Measurements from ENCODE around the gene IFT122. TPM values are rescaled to one million over a fixed set of nuclear protein-coding genes. Genes with fewer than 3 reads are reported as not detected.

Gene IFT122
- total RNA-seq, 1 experiment from 2014 or later: 20.5 TPM

DNA sequence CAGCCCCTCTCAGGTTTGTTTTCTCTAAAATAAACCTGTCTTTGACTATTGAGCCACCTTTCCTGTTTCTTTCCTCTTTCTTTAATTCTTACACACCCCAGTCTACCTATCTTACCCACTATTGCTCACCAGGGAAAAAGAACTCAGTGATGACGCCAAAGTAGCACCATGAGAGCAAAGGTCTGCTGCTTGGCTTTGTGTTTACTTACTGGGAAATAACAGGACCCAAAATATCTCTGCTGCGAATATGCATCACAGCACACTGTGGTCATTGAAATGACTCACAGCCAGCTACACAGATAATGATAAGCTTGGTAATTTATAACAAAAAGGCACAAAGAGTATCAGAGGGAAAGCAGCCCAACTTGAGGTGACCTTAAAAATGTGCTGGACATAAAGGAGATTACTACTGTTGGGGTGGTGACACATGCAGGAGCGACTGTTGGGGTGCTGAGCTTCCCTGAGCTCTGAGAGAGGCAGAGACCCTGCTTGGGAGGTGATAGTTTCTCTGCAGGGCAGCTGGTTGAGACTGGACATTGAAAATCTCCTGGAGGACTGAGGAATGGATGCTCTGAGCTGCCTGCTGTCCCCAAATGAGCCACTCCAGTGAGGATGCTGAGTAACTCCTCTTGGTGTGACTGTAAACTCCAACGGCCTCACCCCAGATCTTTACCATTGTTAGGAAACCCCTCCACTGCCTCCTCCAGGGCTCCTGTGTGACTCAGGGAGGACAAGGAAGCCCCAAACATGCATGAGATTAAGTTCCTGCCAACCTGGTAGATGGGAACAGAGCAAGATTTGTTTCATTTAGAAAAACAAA lies 26.1 kb upstream of the IFT122 start:
- peak; percentile 72 for DNase-seq (ENCODE audit: low read depth)

GRCh38 chr3:129415378-129415777 lies 24.6 kb upstream of the IFT122 start:
- DNase-seq (ENCODE audit: low read depth): no peak

DNA sequence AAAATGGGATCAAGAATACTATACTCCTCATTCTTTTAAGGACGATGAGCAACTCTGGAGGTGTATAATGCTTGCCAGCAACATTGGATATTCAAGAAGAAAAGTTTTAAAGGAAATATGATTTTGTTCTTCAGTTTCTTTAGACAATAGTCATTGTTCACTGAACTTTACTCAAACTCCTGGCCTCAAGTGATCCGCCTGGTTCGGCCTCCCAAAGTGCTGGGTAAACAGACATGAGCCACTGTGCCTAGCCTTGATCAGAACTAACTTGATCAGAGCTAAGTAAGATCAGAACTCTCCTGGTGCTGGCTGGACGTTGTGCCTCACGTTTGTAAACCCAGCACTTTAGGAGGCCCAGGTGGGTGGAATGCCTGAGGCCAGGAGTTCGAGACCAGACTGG lies 24.2 kb upstream of the IFT122 start:
- no peak for DNase-seq (ENCODE audit: low read depth)

GRCh38 chr3:129416415-129416814 lies 23.6 kb upstream of the IFT122 start:
- no peak for DNase-seq (ENCODE audit: low read depth)

- peak; percentile 51 for DNase-seq (ENCODE audit: low read depth)
Observed at GRCh38 chr3:129417326-129417725, 22.7 kb upstream of the IFT122 start.

DNA sequence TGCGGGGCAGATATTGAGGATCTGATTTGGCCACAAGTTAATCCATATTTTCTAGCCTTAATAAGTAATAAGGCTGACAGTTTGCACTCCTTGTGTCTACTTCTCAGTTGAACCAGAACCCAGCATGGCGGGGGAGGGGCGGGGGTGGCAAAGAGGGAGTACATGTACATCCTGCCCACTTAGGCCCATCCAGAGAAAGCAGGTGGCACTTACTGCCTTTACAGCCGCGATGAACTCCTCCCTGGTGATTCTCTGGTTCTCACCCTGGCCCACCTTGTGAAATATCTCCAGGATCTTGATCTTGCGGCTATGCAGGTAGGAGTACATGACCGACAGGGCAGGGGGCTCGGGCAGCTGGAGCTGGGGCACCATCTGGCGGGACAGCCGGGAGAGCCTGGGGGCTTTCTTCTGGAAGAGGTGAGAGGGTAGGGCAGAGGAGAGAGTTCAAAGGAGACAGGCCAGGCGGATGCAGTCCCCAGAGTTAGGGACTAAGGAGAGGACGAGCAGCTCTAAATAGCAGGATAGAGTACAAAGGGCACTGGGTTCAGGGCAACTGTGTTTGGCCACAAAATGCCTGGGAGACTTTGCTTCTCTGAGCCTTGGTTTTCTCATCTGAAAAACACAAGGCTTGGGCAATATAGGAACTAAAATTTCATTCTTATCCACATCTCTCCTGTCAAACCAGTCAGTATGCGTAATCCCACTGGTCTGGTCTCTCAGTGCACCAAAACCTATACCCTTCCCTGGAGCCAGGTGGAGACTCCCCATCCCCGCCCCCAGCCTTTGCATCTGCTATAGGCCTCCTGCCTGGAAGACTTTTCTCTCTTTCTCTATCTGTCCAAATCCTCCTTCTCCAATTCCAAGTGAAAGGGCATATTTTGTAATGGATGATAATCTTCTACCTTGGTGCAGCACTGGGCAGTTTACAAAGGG lies 21.7 kb upstream of the IFT122 start:
- DNase-seq (ENCODE audit: low read depth): no peak

- DNase-seq (ENCODE audit: low read depth): no peak
Observed at GRCh38 chr3:129419476-129419875, 20.5 kb upstream of the IFT122 start.

DNA sequence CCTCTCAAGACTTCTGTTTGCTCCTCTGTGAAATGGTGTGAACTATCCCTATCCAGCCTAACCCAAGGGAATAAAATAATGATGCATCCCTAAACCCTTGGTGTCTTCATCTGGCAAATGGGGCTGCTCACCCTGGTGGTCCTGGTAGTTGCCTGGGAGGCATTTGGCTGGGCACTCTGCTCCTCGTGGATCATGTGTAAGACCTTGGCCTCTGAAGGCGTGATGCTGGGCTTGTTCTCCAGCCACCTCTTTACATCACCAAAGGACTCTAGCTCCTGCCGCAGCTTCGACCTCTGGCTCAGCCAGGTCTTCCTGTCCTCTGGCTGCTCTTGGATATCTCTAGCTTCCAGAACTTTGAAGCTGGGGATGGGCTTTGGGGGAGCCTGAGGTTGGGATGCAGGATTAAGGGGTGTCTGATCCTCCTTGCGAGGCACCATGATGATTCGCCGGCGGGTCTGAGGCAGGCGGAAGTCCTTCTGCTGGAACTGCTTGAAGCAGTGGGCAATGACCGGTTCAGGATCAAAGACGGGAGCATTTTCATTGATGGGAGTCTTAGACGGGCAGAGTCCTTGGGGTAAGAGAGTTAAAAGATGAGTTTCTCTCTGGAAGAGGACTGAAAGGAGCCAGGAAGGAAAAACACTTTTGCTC lies 18.7 kb upstream of the IFT122 start:
- DNase-seq (ENCODE audit: low read depth): no peak

DNA sequence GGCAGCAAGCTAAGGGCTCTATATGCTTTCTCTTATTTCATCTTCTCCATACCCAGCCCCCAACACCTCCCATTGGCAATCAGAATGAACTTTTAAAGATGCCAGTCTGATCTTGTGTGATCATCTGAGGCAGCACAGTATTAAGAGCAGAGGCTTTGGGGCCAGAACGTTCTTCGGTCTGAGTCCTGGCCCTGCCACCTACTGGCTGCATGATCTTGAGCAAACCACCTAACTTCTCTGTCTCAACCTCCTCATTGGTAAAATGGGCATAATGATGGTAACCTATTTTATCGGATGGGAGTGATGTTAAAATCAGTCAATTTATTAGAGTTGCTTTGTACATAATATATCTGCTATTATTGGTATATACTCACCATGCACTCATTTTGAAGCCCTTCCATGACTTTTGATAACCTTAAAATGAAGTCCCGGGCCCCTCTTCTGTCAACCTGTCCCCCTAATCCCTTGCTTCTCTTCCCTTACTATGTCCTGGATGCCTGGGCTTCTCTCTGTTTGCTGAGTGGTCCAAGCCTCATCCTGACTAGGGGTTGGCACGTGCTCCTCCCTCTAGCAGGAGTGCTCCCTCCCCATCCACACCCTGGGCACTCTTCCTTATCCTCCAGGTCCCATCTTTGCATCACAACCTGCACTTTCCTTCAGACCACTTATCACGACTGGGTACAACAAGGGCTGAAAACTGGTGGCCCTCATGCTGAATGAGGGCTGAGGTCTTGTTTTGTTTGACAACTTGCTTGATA lies 17.9 kb upstream of the IFT122 start:
- DNase-seq (ENCODE audit: low read depth): no peak

DNA sequence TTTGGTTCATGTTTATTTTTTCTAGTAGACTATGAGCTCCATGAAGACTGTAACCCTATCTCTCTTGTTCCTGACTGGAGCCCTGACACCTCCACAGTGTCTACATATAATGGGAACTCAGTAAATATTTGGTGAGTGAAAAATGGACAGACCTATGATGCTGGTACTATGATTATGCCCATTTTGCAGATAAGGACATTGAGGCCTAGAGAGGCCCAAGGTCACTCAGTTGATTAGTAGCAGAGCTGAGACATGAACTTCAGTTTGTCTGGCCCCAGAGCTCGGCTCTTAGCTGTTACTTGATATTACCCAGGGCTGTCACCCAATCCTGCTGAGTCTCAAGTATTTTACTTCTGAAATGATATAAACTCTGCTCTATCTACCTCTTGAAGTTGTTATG lies 17.1 kb upstream of the IFT122 start:
- no peak for DNase-seq (ENCODE audit: low read depth)

GRCh38 chr3:129424185-129424841 lies 15.7 kb upstream of the IFT122 start:
- DNase-seq (ENCODE audit: low read depth): peak; percentile 33

DNA sequence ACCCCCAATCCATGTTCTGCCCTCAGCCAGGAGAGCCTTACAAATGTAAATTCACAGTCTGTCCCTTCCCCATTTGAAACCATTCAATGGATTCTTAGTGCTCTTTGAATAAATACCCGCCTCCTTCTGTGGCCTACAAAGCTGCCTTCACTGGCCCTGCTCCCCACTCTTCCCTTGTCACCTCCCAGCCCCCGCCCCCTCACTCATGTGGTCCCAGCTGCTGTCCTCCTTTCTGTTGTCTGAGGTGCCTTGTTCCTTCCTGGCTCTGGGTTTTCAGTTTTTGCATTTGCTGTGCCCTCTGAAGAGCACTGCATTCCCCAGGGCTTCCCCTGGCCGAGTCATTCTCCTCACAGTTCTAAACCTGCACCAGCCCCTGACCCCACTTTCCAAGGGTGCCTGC lies 14.8 kb upstream of the IFT122 start:
- DNase-seq (ENCODE audit: low read depth): no peak

- no peak for DNase-seq (ENCODE audit: low read depth)
Observed at GRCh38 chr3:129425619-129426018, 14.4 kb upstream of the IFT122 start.

DNA sequence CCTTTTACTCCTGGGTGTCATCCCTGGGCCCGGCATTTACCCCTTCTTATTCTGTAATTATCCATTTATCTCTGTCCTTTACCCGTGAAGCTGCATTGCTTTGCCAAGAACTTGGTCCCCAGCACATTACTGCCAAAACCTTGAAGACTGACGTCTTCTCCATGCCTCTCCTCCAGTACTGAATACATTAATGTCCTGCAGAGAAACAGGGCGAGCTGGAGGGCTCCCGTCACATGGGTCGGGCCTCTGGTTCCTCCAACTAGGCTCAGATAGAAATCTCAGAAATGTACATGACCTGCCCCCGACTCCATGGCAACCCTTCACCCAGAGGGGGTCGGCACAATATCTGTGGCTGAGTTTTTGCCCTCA lies 12.0 kb upstream of the IFT122 start:
- no peak for DNase-seq (ENCODE audit: low read depth)

DNA sequence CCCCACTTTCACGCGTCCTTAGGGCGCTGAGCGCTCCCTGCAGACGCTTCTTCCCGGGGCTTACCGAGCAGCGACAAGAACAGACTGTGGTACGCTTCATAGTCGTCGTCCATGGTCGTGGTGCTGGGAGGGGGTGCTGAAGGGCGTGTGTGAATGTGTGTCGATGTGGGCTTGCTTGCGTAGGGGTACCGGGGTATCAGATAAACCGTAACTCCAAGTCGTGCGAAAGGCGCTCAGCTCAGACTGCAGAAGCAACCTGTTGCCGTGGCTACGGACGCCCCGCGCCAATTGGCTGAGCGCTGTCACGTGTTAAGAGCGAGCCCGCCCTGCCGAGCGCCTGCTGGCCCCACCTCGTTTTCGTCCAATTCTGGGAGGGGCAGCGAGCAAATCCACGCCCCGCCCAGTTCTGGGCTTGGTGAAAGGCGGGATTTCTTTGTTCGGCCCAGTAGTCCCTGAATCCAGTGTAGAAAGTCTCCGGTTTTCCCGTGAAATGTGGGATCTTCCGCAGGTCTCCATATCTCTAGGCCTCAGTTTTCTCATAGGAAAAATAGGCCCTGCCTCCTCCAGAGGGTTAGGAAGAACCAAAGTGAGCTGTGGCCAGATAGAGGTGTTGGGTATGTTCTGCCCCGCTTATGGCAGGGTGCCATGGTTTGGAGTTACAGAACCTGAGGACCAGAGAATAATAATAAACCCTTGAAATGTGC lies 11.5 kb upstream of the IFT122 start, which contains the start of gene EFCAB12:
Gene EFCAB12 (minus strand): TSS at position 261 of the 704 bp plus-strand sequence. CDS start 148 bp downstream, at position 113.
- DNase-seq (ENCODE audit: low read depth): peak; percentile 91

- peak; percentile 30 for DNase-seq (ENCODE audit: low read depth)
Observed at GRCh38 chr3:129429080-129429451, 11.0 kb upstream of the IFT122 start.

- DNase-seq (ENCODE audit: low read depth): no peak
Observed at GRCh38 chr3:129429602-129430001, 10.4 kb upstream of the IFT122 start.

- peak; percentile 67 for DNase-seq (ENCODE audit: low read depth)
Observed at GRCh38 chr3:129432036-129432435, 8.0 kb upstream of the IFT122 start.

- DNase-seq (ENCODE audit: low read depth): peak; percentile 68
Observed at GRCh38 chr3:129432671-129433070, 7.4 kb upstream of the IFT122 start.

GRCh38 chr3:129433565-129433964 lies 6.5 kb upstream of the IFT122 start:
- DNase-seq (ENCODE audit: low read depth): no peak
